ENCODE measurements around the gene TRAM2.
"Not testable (repeated sequence)": the region's sequence is repeated elsewhere in the genome, so short reads cannot be mapped to it uniquely, and the experiment has no call there.

Gene TRAM2

GRCh38 chr6:52474173-52474572 lies 102.7 kb downstream of the TRAM2 start:
- DNase-seq, result no peak

DNA sequence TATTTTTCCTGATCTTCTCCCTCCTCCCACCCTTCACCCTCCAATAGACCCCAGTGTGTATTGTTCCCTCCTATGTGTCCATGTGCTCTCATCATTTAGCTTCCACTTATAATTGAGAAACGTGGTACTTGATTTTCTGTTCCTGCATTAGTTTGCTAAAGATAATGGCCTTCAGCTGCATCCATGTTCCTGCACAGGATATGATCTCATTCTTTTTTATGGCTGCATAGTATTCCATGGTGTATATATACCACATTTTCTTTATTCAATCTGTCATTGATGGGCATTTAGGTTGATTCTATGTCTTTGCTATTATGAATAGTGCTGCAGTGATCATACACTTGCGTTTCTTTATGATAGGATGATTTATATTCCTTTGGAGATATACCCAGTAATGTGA lies 115.7 kb downstream of the TRAM2 start:
- not testable (repeated sequence) for DNase-seq

GRCh38 chr6:52457096-52457495 lies 119.8 kb downstream of the TRAM2 start:
- DNase-seq, result no peak

GRCh38 chr6:52454556-52454955 lies 122.3 kb downstream of the TRAM2 start:
- DNase-seq, result no peak

Data from suppressor macrophage treated with lipopolysaccharide for 4 hours (primary cell).